Measurements from ENCODE around the gene CRMP1. TPM values are rescaled to one million over a fixed set of nuclear protein-coding genes. Genes with fewer than 3 reads are reported as not detected.

Gene CRMP1
- total RNA-seq, 1 experiment from 2014 or later, result not detected

DNA sequence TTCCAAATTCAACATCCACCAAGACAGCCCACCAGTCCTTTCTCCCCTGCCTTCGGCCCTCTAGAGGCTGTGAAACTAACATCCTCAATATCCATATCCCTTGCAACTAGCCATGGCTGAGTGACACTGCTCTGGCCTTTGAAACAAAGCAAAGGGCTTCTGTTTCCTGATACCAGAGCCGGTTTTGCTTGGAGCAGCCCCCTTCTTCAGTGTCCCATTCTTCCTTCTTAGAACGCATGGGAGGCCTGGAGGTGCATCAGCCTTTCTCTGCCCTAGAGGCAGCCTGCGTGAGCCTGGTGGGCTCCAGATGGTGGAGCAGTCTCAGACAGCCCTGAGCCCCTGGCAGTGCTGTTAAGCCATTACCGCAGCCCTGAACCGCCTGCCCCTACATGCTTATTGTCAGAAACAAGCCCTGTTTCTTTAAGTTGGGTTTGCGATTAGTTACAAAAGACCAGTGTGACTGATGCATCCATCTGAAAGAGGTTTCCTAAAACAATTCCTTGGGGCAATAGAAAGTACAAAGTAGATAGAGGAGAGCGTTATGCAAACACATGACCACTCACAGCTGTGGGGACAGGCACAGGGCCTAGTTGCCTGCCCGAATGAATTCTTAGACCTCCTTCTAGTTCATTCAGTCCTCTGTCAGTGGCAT is 107.8 kb downstream of the CRMP1 start:
- peak overlapping the region; percentile 60 for H3K4me2 ChIP-seq (ENCODE audit: low read length)
- no TSS peak for BruUV-seq (replicated peaks)
- H3F3A ChIP-seq (ENCODE audit: low read length, unreplicated experiment), result peaks cover 5% of the 10 kb centered on the region
- intact Hi-C loops (cut with micrococcal nuclease), result no loop called here
- ATAC-seq (no peak), DNase-seq (no peak)
- no peaks in the 10 kb centered on the region for H3K79me2 ChIP-seq (ENCODE audit: low read length)
- no peaks in the 10 kb centered on the region for H3K27me3 ChIP-seq (ENCODE audit: low read length)
- H3K4me3 ChIP-seq (ENCODE audit: low read length), result no peak overlapping the region
- H3K4me1 ChIP-seq (ENCODE audit: insufficient read depth, low read length), result peaks cover 13% of the 10 kb centered on the region
- H3K9me3 ChIP-seq (ENCODE audit: low read length), result no peaks in the 10 kb centered on the region
- no peaks in the 10 kb centered on the region for H4K20me1 ChIP-seq (ENCODE audit: low read length)
- H2AFZ ChIP-seq (ENCODE audit: low read length), result no peak overlapping the region
- H3K36me3 ChIP-seq (ENCODE audit: low read depth, low read length), result peaks cover 14% of the 10 kb centered on the region
- peak overlapping the region; percentile 89 for H3K27ac ChIP-seq (ENCODE audit: low read length)
- no peaks in the 10 kb centered on the region for H3K9me2 ChIP-seq (replicated peaks; ENCODE audit: low read length)
- H3K9ac ChIP-seq (ENCODE audit: low read length), result peak overlapping the region; percentile 31; the same call in 1 of the 2 replicates
- ChIA-PET CTCF (no interaction called here), POLR2A (ENCODE audit: unreplicated experiment) (no interaction called here)
- TF ChIP-seq EZH2 (IDR thresholded peaks at IDR 0.05; ENCODE audit: low read length, unreplicated experiment) (no peak), CTCF (conservative IDR thresholded peaks at IDR 0.05; ENCODE audit: low read depth, low read length) (no peak), EZH2phosphoT487 (IDR thresholded peaks at IDR 0.05; ENCODE audit: borderline replicate concordance, low read length) (no peak)

DNA sequence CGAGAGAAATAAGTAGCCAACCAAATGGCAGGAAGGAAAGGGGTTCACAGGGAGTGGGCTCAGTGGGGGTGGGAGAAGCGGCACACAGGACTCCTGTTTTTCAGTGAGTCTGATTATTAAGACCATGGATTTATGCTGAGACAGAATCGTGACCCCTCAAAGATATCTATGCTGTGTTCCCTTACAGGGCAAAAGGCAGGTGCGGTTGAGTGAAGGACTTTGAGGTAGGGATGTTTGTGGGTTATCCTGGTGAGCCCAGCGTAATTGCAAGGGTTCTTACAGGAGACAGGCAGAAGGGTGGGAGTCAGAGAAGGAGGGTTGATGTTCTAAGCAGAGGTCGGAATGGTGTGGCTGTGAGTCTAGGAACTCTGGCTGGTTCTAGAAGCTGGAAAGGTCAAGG is 108.9 kb downstream of the CRMP1 start:
- H3K4me1 ChIP-seq (ENCODE audit: insufficient read depth, low read length), result peaks cover 13% of the 10 kb centered on the region
- no peak overlapping the region for H3K4me2 ChIP-seq (ENCODE audit: low read length)
- no peak for TF ChIP-seq EZH2 (IDR thresholded peaks at IDR 0.05; ENCODE audit: low read length, unreplicated experiment)
- TF ChIP-seq CTCF (conservative IDR thresholded peaks at IDR 0.05; ENCODE audit: low read depth, low read length), result no peak
- no peak for TF ChIP-seq EZH2phosphoT487 (IDR thresholded peaks at IDR 0.05; ENCODE audit: borderline replicate concordance, low read length)
- DNase-seq (no peak), ATAC-seq (no peak)
- ChIA-PET CTCF (no interaction called here), POLR2A (ENCODE audit: unreplicated experiment) (no interaction called here)
- intact Hi-C loops (cut with micrococcal nuclease), result no loop called here
- BruUV-seq (replicated peaks), result no TSS peak
- H3K4me3 ChIP-seq (ENCODE audit: low read length), result no peak overlapping the region
- H3F3A ChIP-seq (ENCODE audit: low read length, unreplicated experiment), result peaks cover 5% of the 10 kb centered on the region
- H3K9ac ChIP-seq (ENCODE audit: low read length), result no peak overlapping the region
- H3K27ac ChIP-seq (ENCODE audit: low read length), result no peak overlapping the region
- H4K20me1 ChIP-seq (ENCODE audit: low read length), result no peaks in the 10 kb centered on the region
- no peak overlapping the region for H2AFZ ChIP-seq (ENCODE audit: low read length)
- H3K36me3 ChIP-seq (ENCODE audit: low read depth, low read length), result peaks cover 14% of the 10 kb centered on the region
- no peaks in the 10 kb centered on the region for H3K27me3 ChIP-seq (ENCODE audit: low read length)
- H3K9me3 ChIP-seq (ENCODE audit: low read length), result no peaks in the 10 kb centered on the region
- H3K9me2 ChIP-seq (replicated peaks; ENCODE audit: low read length), result no peaks in the 10 kb centered on the region
- H3K79me2 ChIP-seq (ENCODE audit: low read length), result no peaks in the 10 kb centered on the region

DNA sequence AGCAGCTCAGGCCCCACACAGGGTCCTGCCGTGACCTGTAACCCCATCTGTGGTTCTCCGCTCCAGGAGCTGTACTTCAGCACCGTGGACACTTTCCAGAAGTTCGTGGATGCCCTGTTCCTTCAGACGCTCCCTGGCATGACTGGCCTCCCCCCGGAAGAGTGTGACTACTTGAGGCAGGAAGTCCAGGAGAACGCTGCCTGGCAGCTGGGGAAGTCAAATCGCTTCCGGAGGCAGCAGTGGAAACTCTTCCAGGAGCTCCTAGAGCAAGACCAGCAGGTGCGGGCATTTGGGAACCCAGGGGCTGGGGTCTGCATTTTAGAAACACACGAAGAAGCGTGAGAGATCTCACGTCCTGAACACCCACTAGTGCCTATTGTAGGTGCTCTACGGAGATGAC is 109.4 kb downstream of the CRMP1 start:
- ChIA-PET POLR2A (ENCODE audit: unreplicated experiment) (no interaction called here), CTCF (no interaction called here)
- H3K36me3 ChIP-seq (ENCODE audit: low read depth, low read length), result peaks cover 14% of the 10 kb centered on the region

More for the DNA sequence above, 109.4 kb downstream of the CRMP1 start:
- peaks cover 13% of the 10 kb centered on the region for H3K4me1 ChIP-seq (ENCODE audit: insufficient read depth, low read length)
- BruUV-seq (replicated peaks), result no TSS peak
- no peaks in the 10 kb centered on the region for H4K20me1 ChIP-seq (ENCODE audit: low read length)
- no peak overlapping the region for H3K4me3 ChIP-seq (ENCODE audit: low read length)
- no peaks in the 10 kb centered on the region for H3K27me3 ChIP-seq (ENCODE audit: low read length)
- intact Hi-C loops (cut with micrococcal nuclease), result no loop called here
- no peaks in the 10 kb centered on the region for H3K9me2 ChIP-seq (replicated peaks; ENCODE audit: low read length)
- peaks cover 5% of the 10 kb centered on the region for H3F3A ChIP-seq (ENCODE audit: low read length, unreplicated experiment)
- no peak for TF ChIP-seq EZH2phosphoT487 (IDR thresholded peaks at IDR 0.05; ENCODE audit: borderline replicate concordance, low read length)
- TF ChIP-seq CTCF (conservative IDR thresholded peaks at IDR 0.05; ENCODE audit: low read depth, low read length), result no peak
- no peak for TF ChIP-seq EZH2 (IDR thresholded peaks at IDR 0.05; ENCODE audit: low read length, unreplicated experiment)
- no peak overlapping the region for H3K27ac ChIP-seq (ENCODE audit: low read length)
- H3K79me2 ChIP-seq (ENCODE audit: low read length), result no peaks in the 10 kb centered on the region
- ATAC-seq, result no peak
- no peak overlapping the region for H2AFZ ChIP-seq (ENCODE audit: low read length)
- H3K9me3 ChIP-seq (ENCODE audit: low read length), result no peaks in the 10 kb centered on the region
- no peak overlapping the region for H3K9ac ChIP-seq (ENCODE audit: low read length)
- no peak overlapping the region for H3K4me2 ChIP-seq (ENCODE audit: low read length)
- DNase-seq, result no peak

Data from PC-3 (cell line).